ENCODE data around the gene ODC1. TPM values are rescaled to one million over a fixed set of nuclear protein-coding genes. Genes with fewer than 3 reads are reported as not detected.

The ODC1 gene
- total and polyA plus RNA-seq, 12 donors = 6.4 to 204 (median 23.1) TPM

GRCh38 chr2:10475221-10475722, 27.1 kb upstream of the ODC1 start:
- intact Hi-C loops (cut with DNase I) = no loop called here
- no peak for DNase-seq
- no peaks in the 10 kb centered on the region for H3K4me1 ChIP-seq (replicated peaks in 1 of 2)
- H3K9me3 ChIP-seq (replicated peaks in 1 of 3) = no peaks in the 10 kb centered on the region
- 87 to 91% (median 90%) methylated on average over 11 to 21 of the region's 21 CpGs for WGBS, 4 donors
- H3K36me3 ChIP-seq (replicated peaks in 1 of 2) = no peaks in the 10 kb centered on the region
- TF ChIP-seq POLR2A (IDR thresholded peaks at IDR 0.05) = no peak
- H3K4me3 ChIP-seq = no peak overlapping the region
- no peak overlapping the region for H3K27ac ChIP-seq
- H3K27me3 ChIP-seq = no peaks in the 10 kb centered on the region

GRCh38 chr2:10473121-10473756, 25.1 kb upstream of the ODC1 start:
- intact Hi-C loops (cut with DNase I) = no loop called here
- no peak for DNase-seq
- Histone ChIP-seq H3K27me3 (no peaks in the 10 kb centered on the region), H3K36me3 (replicated peaks in 1 of 2) (no peaks in the 10 kb centered on the region), H3K4me3 (no peak overlapping the region), H3K27ac (no peak overlapping the region), H3K4me1 (replicated peaks in 1 of 2) (no peaks in the 10 kb centered on the region), H3K9me3 (replicated peaks in 1 of 3) (no peaks in the 10 kb centered on the region)
- WGBS, 4 donors = 67 to 83% (median 74%) methylated on average over 5 of the region's 5 CpGs
- no peak for TF ChIP-seq CTCF (IDR thresholded peaks at IDR 0.05)
- TF ChIP-seq POLR2A (IDR thresholded peaks at IDR 0.05) = no peak

- Histone ChIP-seq H3K4me1 (replicated peaks in 1 of 2) (no peaks in the 10 kb centered on the region), H3K27me3 (no peaks in the 10 kb centered on the region), H3K36me3 (replicated peaks in 1 of 2) (no peaks in the 10 kb centered on the region), H3K27ac (no peak overlapping the region), H3K4me3 (no peak overlapping the region), H3K9me3 (replicated peaks in 1 of 3) (no peaks in the 10 kb centered on the region)
- intact Hi-C loops (cut with DNase I) = no loop called here
- 73 to 91% (median 82%) methylated on average over 2 of the region's 2 CpGs for WGBS, 4 donors
- no peak for DNase-seq
- TF ChIP-seq POLR2A (IDR thresholded peaks at IDR 0.05) (no peak), CTCF (IDR thresholded peaks at IDR 0.05) (no peak)
Measured at GRCh38 chr2:10471955-10472354, 23.8 kb upstream of the ODC1 start.

- H3K9me3 ChIP-seq (replicated peaks in 1 of 3) = no peaks in the 10 kb centered on the region
- WGBS, 4 donors = 85 to 89% (median 86%) methylated on average over 15 of the region's 15 CpGs
- intact Hi-C loops (cut with DNase I) = no loop called here
- no peak for TF ChIP-seq POLR2A (IDR thresholded peaks at IDR 0.05)
- no peak for TF ChIP-seq CTCF (IDR thresholded peaks at IDR 0.05)
- no peak overlapping the region for H3K4me3 ChIP-seq
- no peaks in the 10 kb centered on the region for H3K36me3 ChIP-seq (replicated peaks in 1 of 2)
- DNase-seq = no peak
- no peaks in the 10 kb centered on the region for H3K4me1 ChIP-seq (replicated peaks in 1 of 2)
- no peaks in the 10 kb centered on the region for H3K27me3 ChIP-seq
- no peak overlapping the region for H3K27ac ChIP-seq
Measured at GRCh38 chr2:10471046-10471571, 23.0 kb upstream of the ODC1 start.
